WERI-Rb-1 (cell line): ENCODE results near the gene AANAT.

Experiments
- DNase-seq: peaks from one replicate; pipeline ENCODE4 v3.0.0-alpha.2; 2020
- H3K27ac ChIP-seq: fragments of 250-450 bp; sonication (Bioruptor Pico); 2 replicates; pipeline ENCODE4 v1.5.1; 2020; ENCODE audit warnings: mild to moderate bottlenecking, moderate library complexity
- H3K27me3 ChIP-seq: fragments of 250-450 bp; sonication (Bioruptor Pico); 2 replicates; pipeline ENCODE4 v1.5.1; 2021; ENCODE audit warnings: mild to moderate bottlenecking, low read depth, moderate library complexity; ENCODE audit not compliant: insufficient read depth, severe bottlenecking
- H3K36me3 ChIP-seq: fragments of 250-450 bp; sonication (Bioruptor Pico); 2 replicates; pipeline ENCODE4 v1.5.1; 2020; ENCODE audit warnings: mild to moderate bottlenecking, moderate library complexity
- H3K4me3 ChIP-seq: 2 replicates; pipeline ENCODE4 v1.5.1; 2011; ENCODE audit warnings: low read depth, mild to moderate bottlenecking, control low read depth, low read length
- H3K9me3 ChIP-seq: fragments of 250-450 bp; sonication (Bioruptor Pico); 2 replicates; pipeline ENCODE4 v1.5.1; 2021; ENCODE audit warnings: mild to moderate bottlenecking, moderate library complexity; ENCODE audit not compliant: severe bottlenecking
- CTCF ChIP-seq: IDR thresholded peaks from 2 replicates; pipeline ENCODE4 v1.5.1; 2011; ENCODE audit warnings: low read depth, mild to moderate bottlenecking, control low read depth, inconsistent platforms, low read length

AANAT gene

GRCh38 chr17:76477576-76477975 lies 10.2 kb downstream of the AANAT start:
- no peaks in the 10 kb centered on the region for H3K27me3 ChIP-seq
- no peaks in the 10 kb centered on the region for H3K9me3 ChIP-seq
- no peak for TF ChIP-seq CTCF
- no peak overlapping the region for H3K27ac ChIP-seq
- H3K4me3 ChIP-seq, result no peak overlapping the region
- H3K36me3 ChIP-seq, result no peaks in the 10 kb centered on the region; the same call in 1 of the 2 replicates
- no peak for DNase-seq

GRCh38 chr17:76478097-76478496 lies 10.7 kb downstream of the AANAT start:
- Histone ChIP-seq H3K36me3 (no peaks in the 10 kb centered on the region), H3K27ac (no peak overlapping the region), H3K9me3 (no peaks in the 10 kb centered on the region), H3K27me3 (no peaks in the 10 kb centered on the region), H3K4me3 (no peak overlapping the region)
- no peak for DNase-seq
- no peak for TF ChIP-seq CTCF

- no peak for TF ChIP-seq CTCF
- Histone ChIP-seq H3K27me3 (no peaks in the 10 kb centered on the region), H3K27ac (no peak overlapping the region), H3K36me3 (no peaks in the 10 kb centered on the region), H3K9me3 (no peaks in the 10 kb centered on the region), H3K4me3 (no peak overlapping the region)
- no peak for DNase-seq
Measured at GRCh38 chr17:76478730-76479514, 11.5 kb downstream of the AANAT start.

- Histone ChIP-seq H3K27ac (no peak overlapping the region), H3K9me3 (no peaks in the 10 kb centered on the region), H3K4me3 (no peak overlapping the region), H3K36me3 (no peaks in the 10 kb centered on the region), H3K27me3 (no peaks in the 10 kb centered on the region)
- TF ChIP-seq CTCF, result no peak
- no peak for DNase-seq
Measured at GRCh38 chr17:76479515-76480060, 12.2 kb downstream of the AANAT start.

GRCh38 chr17:76480632-76481031 lies 13.2 kb downstream of the AANAT start:
- TF ChIP-seq CTCF, result no peak
- Histone ChIP-seq H3K4me3 (no peak overlapping the region), H3K9me3 (no peaks in the 10 kb centered on the region), H3K27me3 (no peaks in the 10 kb centered on the region), H3K27ac (no peak overlapping the region; the same call in 1 of the 2 replicates), H3K36me3 (no peaks in the 10 kb centered on the region)
- no peak for DNase-seq
